ENCODE results near the gene FLYWCH1.
"Not testable (repeated sequence)": the region's sequence is repeated elsewhere in the genome, so short reads cannot be mapped to it uniquely, and the experiment has no call there.

The FLYWCH1 gene

GRCh38 chr16:2930236-2930635 lies 18.5 kb downstream of the FLYWCH1 start:
- Histone ChIP-seq H4K20me1 (ENCODE audit: insufficient read depth, low read length) (no peaks in the 10 kb centered on the region; the same call in none of the 2 replicates), H3K4me2 (ENCODE audit: insufficient read depth, low read length) (no peak overlapping the region), H3K4me1 (ENCODE audit: insufficient read depth, low read length) (peaks cover 10% of the 10 kb centered on the region), H3K4me3 (ENCODE audit: low read depth in 1 of 2, low read length in 2 of 2) (no peak overlapping the region), H3K79me2 (ENCODE audit: insufficient read depth, low read length) (no peaks in the 10 kb centered on the region), H3K27me3 (ENCODE audit: insufficient read depth, low read length, poor library complexity) (no peaks in the 10 kb centered on the region), H2AFZ (ENCODE audit: low read depth, low read length) (no peak overlapping the region), H3K9ac (ENCODE audit: low read depth, low read length) (no peak overlapping the region), H3K9me3 (ENCODE audit: insufficient read depth, low read length, severe bottlenecking) (no peaks in the 10 kb centered on the region), H3K36me3 (ENCODE audit: insufficient read depth, low read length) (peaks cover 45% of the 10 kb centered on the region), H3K27ac (ENCODE audit: low read length) (no peak overlapping the region)
- no peak for DNase-seq
- ATAC-seq (ENCODE audit: insufficient read depth, low read depth), result no peak
- TF ChIP-seq EZH2 (IDR thresholded peaks at IDR 0.05; ENCODE audit: borderline replicate concordance, low read depth, low read length, severe bottlenecking) (no peak), CTCF (IDR thresholded peaks at IDR 0.05; ENCODE audit: borderline replicate concordance, extremely low read depth, low read length, poor library complexity, severe bottlenecking) (no peak)

- H3K4me1 ChIP-seq (ENCODE audit: insufficient read depth, low read length); H3K9ac ChIP-seq (ENCODE audit: low read depth, low read length); H3K27me3 ChIP-seq (ENCODE audit: insufficient read depth, low read length, poor library complexity); H3K4me3 ChIP-seq (ENCODE audit: low read depth in 1 of 2, low read length in 2 of 2); H3K4me2 ChIP-seq (ENCODE audit: insufficient read depth, low read length); H3K79me2 ChIP-seq (ENCODE audit: insufficient read depth, low read length); H3K27ac ChIP-seq (ENCODE audit: low read length); ATAC-seq (ENCODE audit: insufficient read depth, low read depth); DNase-seq; H3K9me3 ChIP-seq (ENCODE audit: insufficient read depth, low read length, severe bottlenecking); H4K20me1 ChIP-seq (ENCODE audit: insufficient read depth, low read length); H2AFZ ChIP-seq (ENCODE audit: low read depth, low read length): not testable (repeated sequence)
- peaks cover 53% of the 10 kb centered on the region for H3K36me3 ChIP-seq (ENCODE audit: insufficient read depth, low read length)
Measured at GRCh38 chr16:2931231-2931914, 19.6 kb downstream of the FLYWCH1 start.

- no peaks in the 10 kb centered on the region for H3K4me1 ChIP-seq (ENCODE audit: insufficient read depth, low read length)
Measured at GRCh38 chr16:2933136-2933535, 21.4 kb downstream of the FLYWCH1 start.

More at GRCh38 chr16:2933136-2933535, 21.4 kb downstream of the FLYWCH1 start:
- Histone ChIP-seq H3K9me3 (ENCODE audit: insufficient read depth, low read length, severe bottlenecking) (no peaks in the 10 kb centered on the region), H3K27me3 (ENCODE audit: insufficient read depth, low read length, poor library complexity) (no peaks in the 10 kb centered on the region), H3K79me2 (ENCODE audit: insufficient read depth, low read length) (no peaks in the 10 kb centered on the region), H3K9ac (ENCODE audit: low read depth, low read length) (no peak overlapping the region), H2AFZ (ENCODE audit: low read depth, low read length) (no peak overlapping the region), H4K20me1 (ENCODE audit: insufficient read depth, low read length) (no peaks in the 10 kb centered on the region; the same call in none of the 2 replicates), H3K4me3 (ENCODE audit: low read depth in 1 of 2, low read length in 2 of 2) (no peak overlapping the region), H3K36me3 (ENCODE audit: insufficient read depth, low read length) (peaks cover 70% of the 10 kb centered on the region), H3K4me2 (ENCODE audit: insufficient read depth, low read length) (no peak overlapping the region), H3K27ac (ENCODE audit: low read length) (no peak overlapping the region)
- DNase-seq, result no peak
- TF ChIP-seq EZH2 (IDR thresholded peaks at IDR 0.05; ENCODE audit: borderline replicate concordance, low read depth, low read length, severe bottlenecking) (no peak), CTCF (IDR thresholded peaks at IDR 0.05; ENCODE audit: borderline replicate concordance, extremely low read depth, low read length, poor library complexity, severe bottlenecking) (no peak)
- no peak for ATAC-seq (ENCODE audit: insufficient read depth, low read depth)

Measured in DND-41 (cell line).